Measurements from ENCODE around the gene PKHD1.
"Not testable (repeated sequence)": the region's sequence is repeated elsewhere in the genome, so short reads cannot be mapped to it uniquely, and the experiment has no call there.

Gene PKHD1

DNA sequence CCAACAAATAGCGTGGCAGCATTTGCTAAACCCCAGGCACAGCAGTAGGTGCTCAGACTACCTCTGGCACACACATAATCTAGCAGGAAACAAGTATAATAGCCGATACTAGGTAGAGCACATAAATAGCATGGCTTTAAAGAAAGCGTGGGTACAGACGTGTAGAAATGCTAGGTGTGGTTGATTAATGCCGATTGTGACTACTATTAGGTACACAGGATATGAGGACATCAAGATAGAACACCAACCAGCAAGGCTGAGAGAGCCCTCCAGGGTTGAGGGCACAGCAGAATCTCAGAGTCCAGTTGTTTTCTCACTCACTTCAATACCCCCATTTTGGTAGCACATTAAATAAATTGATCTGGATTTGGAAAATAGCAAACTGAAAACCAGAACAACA is 100.5 kb downstream of the PKHD1 start:
- no peak for DNase-seq (ENCODE audit: low spot score)

DNA sequence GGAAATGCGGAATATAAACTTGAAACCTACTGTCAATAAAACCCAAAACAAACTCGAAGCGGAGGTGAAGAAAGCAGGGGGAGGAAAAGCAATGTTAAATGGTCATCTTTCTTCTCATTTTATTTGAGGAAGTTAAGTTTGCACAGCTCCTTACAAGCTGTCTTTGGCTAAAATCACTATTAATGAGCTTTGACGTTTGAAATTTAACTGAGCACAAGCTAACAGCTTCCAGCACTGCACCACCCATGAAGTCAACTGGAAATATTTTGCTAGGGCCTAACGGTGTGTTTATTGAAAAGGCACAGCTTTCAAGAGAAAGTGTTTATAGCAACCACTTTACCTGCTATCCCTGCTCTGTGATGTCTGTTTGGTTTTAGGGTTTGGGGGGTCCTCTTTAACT is 103.8 kb downstream of the PKHD1 start:
- DNase-seq (ENCODE audit: low spot score) = no peak

DNA sequence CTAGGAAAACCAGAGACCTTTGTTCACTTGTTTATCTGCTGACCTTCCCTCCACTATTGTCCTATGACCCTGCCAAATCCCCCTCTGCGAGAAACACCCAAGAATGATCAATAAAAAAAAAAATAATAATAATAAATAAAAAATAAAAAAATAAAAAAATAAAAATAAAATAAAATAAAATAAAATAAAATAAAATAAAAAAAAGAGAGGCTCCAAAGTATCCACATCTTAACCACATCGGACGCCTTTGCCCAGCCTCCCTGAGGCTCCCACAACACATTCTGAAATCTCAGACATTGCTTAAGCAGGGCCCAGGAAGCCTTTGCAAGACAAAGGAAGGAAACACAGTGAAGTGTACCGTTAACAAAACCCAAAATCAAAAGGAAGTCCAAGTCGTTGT is 104.7 kb downstream of the PKHD1 start:
- not testable (repeated sequence) for DNase-seq (ENCODE audit: low spot score)

DNA sequence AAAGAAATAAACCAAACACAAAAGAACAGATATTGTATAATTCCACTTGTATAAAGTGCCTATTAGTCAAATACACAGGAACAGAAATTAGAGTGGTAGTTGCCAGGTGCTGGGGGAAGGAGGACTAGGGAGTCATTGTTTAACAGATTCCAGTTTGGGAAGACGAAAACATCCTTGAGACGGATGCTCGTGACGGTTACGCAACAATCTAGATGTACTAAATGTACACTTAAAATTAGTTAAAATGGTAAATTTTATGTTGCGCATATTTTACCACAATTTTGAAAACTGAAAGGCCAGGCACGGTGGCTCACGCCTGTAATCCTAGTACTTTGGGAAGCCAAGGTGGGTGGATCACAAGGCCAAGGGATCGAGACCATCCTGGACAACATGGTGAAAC is 111.0 kb downstream of the PKHD1 start:
- DNase-seq (ENCODE audit: low spot score) = no peak

DNA sequence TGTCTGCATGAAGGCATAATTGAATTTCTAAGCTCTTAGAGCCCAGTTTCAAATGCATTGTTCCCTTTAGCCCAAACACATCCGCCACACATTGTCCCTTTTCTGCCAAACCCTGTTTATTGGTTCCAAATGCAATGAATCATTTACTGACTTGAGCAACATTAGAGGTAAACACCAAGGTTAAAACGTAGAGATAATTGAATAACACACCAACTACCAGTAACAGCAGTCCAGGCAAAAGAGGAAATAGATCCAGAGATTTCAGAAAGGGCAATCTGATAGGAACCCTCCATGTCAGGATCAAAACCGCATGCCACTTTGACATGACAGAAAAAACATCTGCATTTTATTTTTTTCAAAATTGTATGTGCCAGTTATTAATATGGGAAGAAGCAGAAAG is 114.8 kb downstream of the PKHD1 start:
- no peak for DNase-seq (ENCODE audit: low spot score)

DNA sequence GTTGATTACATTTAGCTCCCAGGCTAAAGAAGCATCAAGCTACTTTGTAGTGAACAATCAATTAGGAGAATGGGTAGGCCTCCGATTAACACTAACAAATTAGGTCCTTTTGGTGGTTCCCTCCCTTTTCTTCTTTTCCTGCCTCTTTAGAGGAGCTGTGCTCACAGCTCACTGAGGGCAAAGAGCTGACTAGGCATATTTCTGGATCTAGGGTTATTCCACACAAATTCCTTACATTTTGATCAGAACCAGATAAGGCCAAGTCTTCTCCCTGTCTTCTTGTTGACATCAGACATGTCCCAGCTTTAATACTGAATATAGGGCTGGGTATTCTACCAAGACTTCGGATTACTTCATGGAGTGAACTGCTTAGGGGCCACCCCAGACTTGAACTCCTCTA is 119.1 kb downstream of the PKHD1 start:
- no peak for DNase-seq (ENCODE audit: low spot score)

DNA sequence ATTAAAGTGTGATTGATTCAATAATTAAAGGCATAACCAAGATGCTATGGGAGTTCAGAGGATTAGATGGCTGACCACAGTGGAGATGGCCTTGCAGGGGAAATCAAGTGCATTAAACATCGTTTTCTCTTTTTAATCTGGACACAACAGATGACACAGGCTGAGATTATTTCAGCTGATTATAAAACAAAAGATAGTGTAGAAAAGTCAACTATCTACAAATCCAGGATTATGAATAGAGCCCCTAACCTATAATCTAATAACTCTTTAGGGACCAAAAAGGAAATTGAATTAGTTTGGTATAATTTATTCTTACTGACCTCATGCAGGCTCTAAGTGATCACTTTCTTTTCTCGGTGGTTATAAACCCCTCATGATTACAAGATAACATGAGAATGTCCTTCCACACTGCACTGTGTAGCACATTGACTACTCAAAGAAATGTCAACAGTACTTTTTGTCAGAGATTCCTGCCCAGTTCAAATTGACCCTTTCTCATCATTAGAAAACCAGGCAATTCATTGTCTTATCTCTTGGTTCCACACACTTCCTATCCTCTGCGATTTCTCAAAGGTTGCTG is 122.1 kb downstream of the PKHD1 start:
- DNase-seq (ENCODE audit: low spot score) = no peak

DNA sequence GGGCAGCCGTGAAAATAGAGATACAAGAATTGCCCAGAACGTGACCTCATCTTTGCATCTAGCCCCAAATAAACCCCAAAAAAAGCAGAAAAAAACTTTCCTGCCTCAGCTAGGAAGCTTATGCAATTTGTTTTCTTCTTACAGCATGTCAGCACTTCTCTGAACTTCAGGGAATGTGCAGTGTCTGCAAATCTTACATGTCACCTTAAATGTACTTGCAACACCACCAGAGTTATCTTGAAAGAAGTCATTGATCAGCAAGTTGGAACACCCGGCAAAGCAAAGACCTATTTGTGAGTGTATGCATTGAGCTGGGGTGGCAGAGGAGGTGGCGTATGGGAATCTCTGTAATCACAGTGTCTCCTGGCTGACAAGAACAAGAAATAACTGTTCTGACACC is 123.4 kb downstream of the PKHD1 start:
- no peak for DNase-seq (ENCODE audit: low spot score)

DNA sequence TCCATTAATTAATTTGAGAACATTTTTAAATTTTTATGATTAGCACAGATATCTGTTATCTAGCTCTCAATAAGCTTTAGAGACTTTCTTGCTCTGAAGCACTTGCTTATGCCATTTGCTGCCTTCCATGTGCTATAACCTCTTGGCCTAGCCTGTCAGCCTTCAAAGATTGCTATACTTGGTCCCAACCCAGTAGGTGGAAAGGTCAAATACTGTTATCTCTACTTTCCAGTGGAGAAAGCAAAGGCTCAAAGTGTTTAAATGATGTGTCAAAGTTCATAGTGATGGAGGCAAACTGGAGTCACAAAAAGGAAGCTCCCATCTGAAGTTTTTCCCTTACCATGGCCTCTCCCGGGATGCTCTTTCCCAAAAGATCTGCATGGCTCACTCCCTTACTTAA is 125.1 kb downstream of the PKHD1 start:
- DNase-seq (ENCODE audit: low spot score) = no peak

DNA sequence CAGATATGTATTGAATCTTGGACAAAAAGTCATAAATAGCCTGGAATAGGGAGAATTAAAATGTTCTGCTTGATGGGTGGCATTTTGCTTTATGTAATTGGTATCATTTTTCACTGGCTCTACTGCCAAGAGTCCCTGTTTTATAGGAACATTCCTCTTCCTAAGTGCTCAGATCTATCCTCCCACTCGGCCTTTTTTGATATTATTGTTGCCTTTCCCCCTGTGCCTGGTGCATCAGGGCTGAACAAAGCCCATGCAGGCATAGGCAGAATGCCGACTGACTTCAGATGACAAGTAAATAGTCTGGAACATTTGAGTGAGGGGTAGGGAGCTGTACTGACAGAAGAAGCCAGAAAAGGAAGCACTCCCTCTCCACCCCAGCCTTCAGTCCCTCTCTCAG is 127.0 kb downstream of the PKHD1 start:
- DNase-seq (ENCODE audit: low spot score) = no peak

DNA sequence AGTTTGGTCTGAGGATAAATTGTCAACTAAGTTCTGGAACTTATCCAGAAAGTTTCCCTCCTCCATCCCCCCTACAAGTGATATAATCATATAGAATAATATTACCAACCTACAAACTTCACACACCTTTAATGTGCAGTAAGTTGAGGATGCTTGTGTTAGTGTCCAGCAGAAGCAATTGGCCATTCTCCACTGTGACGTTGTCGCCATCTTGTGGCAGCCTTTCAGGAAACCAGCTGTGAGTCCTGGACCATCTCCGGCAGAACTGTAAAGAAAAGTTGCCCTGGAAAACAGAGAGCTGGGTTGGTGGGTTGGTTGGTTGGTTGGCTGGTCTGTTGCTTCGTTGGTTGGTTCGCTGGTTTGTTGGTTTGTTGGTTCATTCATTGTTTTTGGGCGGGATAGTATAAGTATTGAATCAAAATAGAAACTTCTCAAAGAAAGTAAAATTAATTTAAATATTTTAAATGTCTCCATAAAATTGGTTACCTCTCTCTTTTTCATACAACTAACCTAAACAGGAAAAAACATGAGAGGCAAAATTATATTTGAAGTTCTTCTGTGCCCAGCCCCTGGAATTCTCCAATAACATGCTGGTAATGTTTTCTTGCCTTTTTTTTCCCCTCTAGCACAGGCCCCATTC is 127.5 kb downstream of the PKHD1 start:
- DNase-seq (ENCODE audit: low spot score) = peak; percentile 36

DNA sequence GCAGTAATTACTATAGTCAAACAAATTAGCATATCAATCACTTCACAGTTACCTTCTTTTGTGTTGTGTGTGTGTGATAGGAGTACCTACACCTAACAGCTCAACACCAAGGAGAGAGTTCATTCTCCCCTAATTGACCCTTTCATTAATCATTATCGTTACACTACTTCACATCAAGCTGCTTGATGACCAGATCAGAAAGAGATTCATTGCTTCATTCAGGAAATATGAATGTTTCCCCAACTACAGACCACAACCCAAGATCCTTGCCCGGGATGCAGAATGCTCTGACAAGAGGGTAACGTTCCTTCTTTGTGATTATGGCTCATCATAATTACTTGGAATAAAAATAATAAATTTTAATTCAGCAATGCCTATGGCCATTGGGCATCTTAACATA is 132.7 kb downstream of the PKHD1 start:
- no peak for DNase-seq (ENCODE audit: low spot score)

DNA sequence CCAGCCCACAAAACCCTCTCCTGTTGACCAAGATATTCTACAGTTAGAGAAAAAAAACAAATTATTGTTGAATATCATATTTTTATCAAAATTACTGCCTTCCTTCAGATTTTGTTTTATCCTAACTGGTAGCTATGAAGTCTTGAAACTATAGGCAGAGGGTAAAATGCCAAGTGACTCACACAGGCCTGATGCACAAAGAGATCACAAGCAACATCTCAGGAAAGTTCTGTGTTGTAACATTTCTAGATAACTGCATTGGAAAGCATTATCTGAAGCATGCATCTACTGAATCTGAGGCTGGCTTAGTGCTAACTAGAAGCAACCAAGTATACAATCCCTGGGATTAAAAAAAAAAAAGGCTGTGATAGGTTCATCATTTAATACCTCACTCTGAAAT is 134.2 kb downstream of the PKHD1 start:
- no peak for DNase-seq (ENCODE audit: low spot score)

DNA sequence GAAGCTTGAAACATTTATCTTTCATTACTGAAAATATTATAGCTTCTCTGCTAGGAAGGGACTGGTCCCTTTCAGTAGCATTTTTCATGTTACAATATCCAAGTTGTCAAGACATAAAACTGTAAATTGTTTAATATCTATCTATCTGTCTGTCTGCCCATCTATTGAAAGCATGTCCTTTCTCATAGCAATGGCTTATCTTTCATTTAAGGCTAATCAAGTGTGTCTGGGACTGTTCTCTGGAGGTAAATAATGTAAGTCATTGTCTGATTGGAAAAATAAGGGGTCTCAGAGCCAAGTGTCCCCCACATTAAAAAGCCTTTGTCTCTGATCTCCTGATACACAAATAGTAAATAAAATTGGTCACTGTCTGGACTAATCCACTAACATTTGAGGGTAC is 135.5 kb downstream of the PKHD1 start:
- no peak for DNase-seq (ENCODE audit: low spot score)

DNA sequence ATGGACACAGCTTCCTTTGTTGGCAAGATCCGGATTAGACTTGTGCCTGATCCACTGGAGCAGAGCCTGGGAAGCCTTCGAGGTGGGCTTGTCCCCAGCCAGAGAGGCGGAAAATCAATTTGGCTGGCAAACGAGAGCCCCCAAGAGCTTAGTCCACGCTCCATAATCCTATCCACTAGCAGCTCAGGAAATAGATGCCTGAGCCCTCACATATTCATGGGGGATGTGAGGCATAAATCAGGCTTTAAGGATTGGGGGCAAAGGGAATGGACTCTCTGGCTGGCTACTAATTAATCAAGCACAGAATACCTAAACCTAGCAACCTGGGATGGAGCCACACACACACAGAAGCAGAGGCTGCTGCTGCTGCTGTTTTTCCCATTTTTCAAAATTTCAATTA is 137.9 kb downstream of the PKHD1 start:
- no peak for DNase-seq (ENCODE audit: low spot score)

DNA sequence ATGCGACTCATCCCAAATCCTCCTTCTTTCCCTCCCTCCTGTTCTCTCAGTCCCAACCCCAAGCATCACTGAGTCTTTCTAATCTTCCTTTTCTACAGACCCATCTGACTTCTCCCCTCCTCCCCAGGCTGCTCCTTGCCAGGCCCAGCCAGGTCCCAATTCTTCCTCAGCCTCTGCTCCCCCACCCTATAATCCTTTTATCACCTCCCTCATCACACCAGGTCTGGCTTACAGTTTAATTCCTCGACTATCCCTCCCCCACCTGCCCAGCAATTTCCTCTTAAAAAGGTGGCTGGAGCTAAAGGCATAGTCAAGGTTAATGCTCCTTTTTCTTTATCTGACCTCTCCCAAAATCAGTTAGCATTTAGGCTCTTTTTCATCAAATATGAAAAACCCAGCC is 147.7 kb downstream of the PKHD1 start:
- DNase-seq (ENCODE audit: low spot score) = not testable (repeated sequence)

DNA sequence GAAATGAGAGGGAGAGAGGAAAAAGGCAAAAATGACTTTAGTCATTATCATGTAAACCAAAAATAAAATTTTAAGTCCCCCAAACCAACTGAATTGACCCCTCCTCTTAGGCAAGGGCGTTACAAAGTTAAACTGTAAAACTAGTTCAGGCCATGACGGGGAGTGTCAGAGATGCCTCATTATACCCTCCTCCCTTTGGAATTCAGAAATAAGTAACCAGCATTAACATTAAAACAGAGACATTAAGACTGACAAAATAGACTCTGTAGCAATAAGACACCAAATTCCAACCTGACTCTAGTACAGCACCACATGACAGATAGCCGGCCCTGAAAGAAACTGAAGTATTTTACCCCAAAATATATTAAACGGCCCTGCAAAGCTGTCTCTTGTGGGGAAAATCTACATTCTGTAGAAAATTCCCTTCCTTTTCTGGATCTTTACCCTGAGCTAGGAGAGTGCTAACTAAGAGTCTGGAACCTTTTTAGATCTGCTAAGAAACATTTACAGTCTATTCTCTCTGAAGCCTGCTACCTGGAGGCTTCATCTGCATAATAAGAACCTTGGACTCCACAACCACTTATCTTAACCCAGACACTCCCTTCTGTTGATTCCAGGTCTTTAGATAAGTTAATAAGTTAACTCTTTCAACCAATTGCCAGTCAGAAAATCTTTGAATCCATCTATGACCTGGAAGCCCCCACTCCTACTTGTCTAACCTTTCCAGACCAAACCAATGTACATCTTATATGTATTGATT is 150.7 kb downstream of the PKHD1 start:
- DNase-seq (ENCODE audit: low spot score) = no peak

DNA sequence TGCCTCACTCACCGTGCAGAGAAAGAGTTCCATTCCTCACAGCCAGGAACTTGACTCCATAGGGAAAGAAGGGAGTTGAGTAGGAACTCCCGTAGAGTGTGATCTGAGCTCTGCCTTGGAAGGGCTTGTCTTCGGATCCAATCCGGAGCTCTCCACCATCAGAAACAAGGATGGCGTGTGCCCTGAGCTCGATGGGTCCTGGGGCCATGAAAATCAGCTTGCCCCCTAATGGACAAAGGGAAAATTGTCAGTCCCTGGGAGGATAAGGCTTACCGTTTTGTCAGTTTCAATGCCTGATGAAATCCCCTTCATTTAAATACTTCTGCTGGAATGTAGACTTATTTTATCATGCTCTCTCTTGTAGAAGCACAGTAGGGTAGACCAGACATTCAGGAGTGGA is 153.3 kb downstream of the PKHD1 start:
- peak; percentile 8 for DNase-seq (ENCODE audit: low spot score)

DNA sequence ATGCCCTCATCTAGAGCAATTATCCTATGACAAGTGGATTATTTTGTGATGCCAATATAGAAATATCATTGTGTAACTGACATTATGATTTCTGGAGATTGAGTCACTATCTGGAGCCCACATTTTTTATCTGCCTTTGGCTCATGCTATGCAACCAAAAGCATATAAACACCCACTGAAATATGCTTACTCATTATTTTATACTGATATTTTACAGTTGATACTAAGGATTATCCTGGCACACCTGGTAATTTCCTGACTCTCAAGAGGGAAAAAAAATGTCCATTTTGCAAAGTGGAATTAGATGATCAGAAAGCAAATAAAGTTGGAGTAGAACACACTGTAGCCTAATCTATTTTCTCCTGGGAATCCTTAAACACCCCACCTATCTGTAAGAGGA is 154.5 kb downstream of the PKHD1 start:
- DNase-seq (ENCODE audit: low spot score) = no peak

DNA sequence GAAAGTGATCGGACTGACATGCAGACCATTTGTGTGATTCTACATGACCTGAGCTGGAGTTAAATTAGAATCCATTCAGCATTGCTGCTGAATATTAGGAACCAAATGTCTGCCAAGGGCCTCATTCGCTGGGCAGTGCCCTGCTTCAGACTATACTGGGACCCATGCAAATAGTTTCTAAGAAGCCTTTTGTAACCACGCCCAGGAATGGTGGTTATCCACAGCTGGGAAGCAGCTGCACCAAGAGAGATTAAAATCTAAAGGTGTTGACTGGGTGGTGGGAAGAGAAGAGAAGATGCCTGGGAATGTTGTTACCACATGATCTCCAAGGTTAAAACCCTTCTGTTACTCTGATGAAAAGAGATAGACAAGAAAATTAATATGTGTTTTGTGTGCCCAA is 156.8 kb downstream of the PKHD1 start:
- DNase-seq (ENCODE audit: low spot score) = no peak

DNA sequence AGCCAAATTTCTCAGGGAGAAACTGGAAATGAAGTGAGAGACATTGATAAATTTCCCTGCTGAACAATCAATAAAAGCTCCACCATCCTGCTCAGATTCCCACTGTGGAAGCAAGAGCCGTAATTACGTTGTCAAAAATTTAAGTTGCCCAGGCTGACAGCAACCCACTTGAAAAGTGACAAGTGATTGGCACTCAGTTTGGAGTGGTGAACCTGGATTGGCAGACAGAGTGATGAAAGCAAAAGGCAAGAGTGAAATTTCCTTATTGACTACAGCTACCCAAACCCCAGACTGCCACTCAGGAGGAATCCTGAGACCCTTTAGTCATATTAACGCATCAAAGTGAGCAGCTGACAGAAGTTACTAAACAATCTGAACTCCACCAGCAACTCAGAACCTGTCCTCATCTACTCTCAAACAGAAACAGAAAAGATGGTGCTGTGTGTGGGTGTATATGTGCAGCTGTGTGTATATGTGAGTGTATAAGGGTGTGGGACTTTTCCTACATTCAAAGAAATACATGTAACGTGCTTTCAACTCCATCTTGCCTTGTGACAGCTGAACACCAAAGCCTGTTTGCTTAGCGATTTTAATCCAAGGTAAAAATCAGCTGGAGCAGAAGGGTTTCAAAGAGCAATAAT is 157.4 kb downstream of the PKHD1 start:
- no peak for DNase-seq (ENCODE audit: low spot score)

DNA sequence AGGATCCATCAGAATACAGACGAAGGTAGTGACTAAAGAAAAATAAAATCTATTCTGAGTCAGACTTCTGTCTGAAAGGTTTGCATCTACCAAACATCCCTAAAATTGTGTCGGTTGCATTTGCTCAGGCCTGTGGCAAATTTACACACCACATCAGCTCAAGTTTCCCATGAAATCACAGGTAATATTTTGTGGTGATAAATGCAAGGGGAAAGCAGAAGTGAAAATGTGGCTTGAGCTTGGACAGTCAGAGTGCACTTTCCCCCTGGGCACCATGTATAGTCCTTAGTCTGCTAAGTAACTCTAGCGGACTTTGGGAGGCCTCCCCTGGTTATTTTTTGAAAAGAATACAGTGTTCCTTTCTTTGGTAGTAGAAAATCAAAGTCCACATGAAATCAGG is 159.1 kb downstream of the PKHD1 start:
- no peak for DNase-seq (ENCODE audit: low spot score)

DNA sequence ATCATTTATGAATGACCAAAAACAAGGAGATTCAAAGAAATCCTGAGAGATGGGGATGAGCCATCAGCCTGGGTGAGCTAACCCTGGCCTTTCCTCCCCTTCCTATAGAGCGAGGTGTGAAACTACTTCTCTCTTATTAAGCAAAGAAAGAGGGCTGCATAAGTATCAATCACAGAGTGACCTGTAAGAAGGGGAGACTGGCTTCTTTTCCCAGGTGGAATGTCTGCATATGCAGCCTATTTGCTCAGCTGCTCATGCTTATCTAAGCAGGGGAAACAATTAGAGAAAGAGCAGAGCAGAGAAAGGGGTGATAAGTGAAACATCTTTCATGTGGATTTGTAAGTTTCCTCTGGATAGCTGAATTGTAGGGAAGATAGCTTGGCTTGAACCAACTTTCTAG is 160.0 kb downstream of the PKHD1 start:
- DNase-seq (ENCODE audit: low spot score) = no peak

Data from germinal center (tissue), 1 donor.